ENCODE data around the gene FUBP1. TPM values are rescaled to one million over a fixed set of nuclear protein-coding genes. Genes with fewer than 3 reads are reported as not detected.

The FUBP1 gene
- total and polyA plus RNA-seq, 8 donors = 95.4 to 412 (median 360) TPM

GRCh38 chr1:78005755-78006154 lies 26.9 kb upstream of the FUBP1 start:
- Histone ChIP-seq H3K27me3 (no peaks in the 10 kb centered on the region), H3K36me3 (no peaks in the 10 kb centered on the region), H3K27ac (peak overlapping the region; percentile 85 to 97), H3K9me3 (no peaks in the 10 kb centered on the region), H3K4me3 (peak overlapping the region; percentile 41 to 56), H3K4me1 (peaks cover 5 to 35% of the 10 kb centered on the region in 2 donors)
- DNase-seq = peak in 2 of 4 donors; percentile 83 to 91
- peak; percentile 52 for ATAC-seq
- intact Hi-C loops (cut with DNase I) = no loop called here
- no peak for TF ChIP-seq CTCF (IDR thresholded peaks at IDR 0.05)

GRCh38 chr1:78005448-78005722 lies 26.5 kb upstream of the FUBP1 start:
- no peaks in the 10 kb centered on the region for H3K9me3 ChIP-seq
- no peak for DNase-seq
- H3K4me1 ChIP-seq = peaks cover 5 to 35% of the 10 kb centered on the region in 2 donors
- intact Hi-C loops (cut with DNase I) = no loop called here
- ATAC-seq = peak; percentile 1
- no peaks in the 10 kb centered on the region for H3K36me3 ChIP-seq
- H3K27me3 ChIP-seq = no peaks in the 10 kb centered on the region
- H3K4me3 ChIP-seq = peak overlapping the region; percentile 41 to 56
- H3K27ac ChIP-seq = peak overlapping the region; percentile 85 to 97
- TF ChIP-seq CTCF (IDR thresholded peaks at IDR 0.05) = no peak

- Histone ChIP-seq H3K27me3 (no peaks in the 10 kb centered on the region), H3K4me3 (peak within 1 kb of the TSS; percentile 41 to 56), H3K27ac (peak within 1 kb of the TSS; percentile 85 to 97), H3K4me1 (peaks cover 5 to 35% of the 10 kb centered on the region in 2 donors), H3K9me3 (no peaks in the 10 kb centered on the region), H3K36me3 (no peaks in the 10 kb centered on the region)
- peak in 3 of 4 donors; percentile 66 to 97 (median 93) for DNase-seq
- intact Hi-C loops (cut with DNase I) = no loop called here
- no peak for TF ChIP-seq CTCF (IDR thresholded peaks at IDR 0.05)
- peak; percentile 99 for ATAC-seq
Observed at GRCh38 chr1:78004719-78005447, 26.0 kb upstream of the FUBP1 start, which contains the start of gene DNAJB4. Gene DNAJB4 (plus strand): TSS chr1:78004939. CDS start chr1:78005111, 172 bp downstream.

GRCh38 chr1:78003882-78004718 lies 25.2 kb upstream of the FUBP1 start:
- intact Hi-C loops (cut with DNase I) = no loop called here

More at GRCh38 chr1:78003882-78004718, 25.2 kb upstream of the FUBP1 start:
- ATAC-seq (peak; percentile 76), DNase-seq (peak in 3 of 4 donors; percentile 40 to 77 (median 47))
- Histone ChIP-seq H3K27ac (peak overlapping the region; percentile 85 to 97), H3K4me1 (peaks cover 5 to 35% of the 10 kb centered on the region in 2 donors), H3K27me3 (no peaks in the 10 kb centered on the region), H3K4me3 (peak overlapping the region; percentile 41 to 56), H3K9me3 (no peaks in the 10 kb centered on the region), H3K36me3 (no peaks in the 10 kb centered on the region)
- no peak for TF ChIP-seq CTCF (IDR thresholded peaks at IDR 0.05)

Data from left lung (tissue), 10 donors.